ENCODE measurements around the gene ATF7IP2.
"Not testable (repeated sequence)": the region's sequence is repeated elsewhere in the genome, so short reads cannot be mapped to it uniquely, and the experiment has no call there.

DNA sequence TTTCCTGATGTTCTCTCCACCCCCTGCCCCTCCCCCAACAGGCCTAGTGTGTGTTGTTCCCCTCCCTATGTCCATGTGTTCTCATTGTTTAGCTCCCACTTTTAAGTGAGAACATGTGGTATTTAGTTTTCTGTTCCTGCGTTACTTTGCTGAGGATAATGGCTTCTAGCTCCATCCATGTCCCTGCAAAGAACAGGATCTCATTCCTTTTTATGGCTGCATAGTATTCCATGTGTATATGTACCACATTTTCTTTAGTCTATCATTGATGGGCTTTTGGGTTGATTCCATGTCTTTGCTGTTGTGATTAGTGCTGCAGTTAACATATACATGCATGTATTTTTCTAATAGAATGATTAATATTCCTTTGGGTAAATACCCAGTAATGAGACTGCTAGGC is 90.8 kb downstream of the ATF7IP2 start:
- TF ChIP-seq MTF1, ZNF264 (CRISPR knock-in tag; IDR thresholded peaks at IDR 0.05): not testable (repeated sequence)
- TF ChIP-seq, protein P1, sequence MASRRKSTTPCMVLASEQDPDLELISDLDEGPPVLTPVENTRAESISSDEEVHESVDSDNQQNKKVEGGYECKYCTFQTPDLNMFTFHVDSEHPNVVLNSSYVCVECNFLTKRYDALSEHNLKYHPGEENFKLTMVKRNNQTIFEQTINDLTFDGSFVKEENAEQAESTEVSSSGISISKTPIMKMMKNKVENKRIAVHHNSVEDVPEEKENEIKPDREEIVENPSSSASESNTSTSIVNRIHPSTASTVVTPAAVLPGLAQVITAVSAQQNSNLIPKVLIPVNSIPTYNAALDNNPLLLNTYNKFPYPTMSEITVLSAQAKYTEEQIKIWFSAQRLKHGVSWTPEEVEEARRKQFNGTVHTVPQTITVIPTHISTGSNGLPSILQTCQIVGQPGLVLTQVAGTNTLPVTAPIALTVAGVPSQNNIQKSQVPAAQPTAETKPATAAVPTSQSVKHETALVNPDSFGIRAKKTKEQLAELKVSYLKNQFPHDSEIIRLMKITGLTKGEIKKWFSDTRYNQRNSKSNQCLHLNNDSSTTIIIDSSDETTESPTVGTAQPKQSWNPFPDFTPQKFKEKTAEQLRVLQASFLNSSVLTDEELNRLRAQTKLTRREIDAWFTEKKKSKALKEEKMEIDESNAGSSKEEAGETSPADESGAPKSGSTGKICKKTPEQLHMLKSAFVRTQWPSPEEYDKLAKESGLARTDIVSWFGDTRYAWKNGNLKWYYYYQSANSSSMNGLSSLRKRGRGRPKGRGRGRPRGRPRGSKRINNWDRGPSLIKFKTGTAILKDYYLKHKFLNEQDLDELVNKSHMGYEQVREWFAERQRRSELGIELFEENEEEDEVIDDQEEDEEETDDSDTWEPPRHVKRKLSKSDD (CRISPR knock-in tag; IDR thresholded peaks at IDR 0.05; ENCODE audit: low read depth) = not testable (repeated sequence)
